ENCODE data around the gene DTX3. TPM values are rescaled to one million over a fixed set of nuclear protein-coding genes. Genes with fewer than 3 reads are reported as not detected.
A peak's percentile ranks its signal among the peaks of the same experiment; 100 is the strongest.

Gene DTX3
- total RNA-seq, 1 donor from 2014 or later: 43.7 TPM

DNA sequence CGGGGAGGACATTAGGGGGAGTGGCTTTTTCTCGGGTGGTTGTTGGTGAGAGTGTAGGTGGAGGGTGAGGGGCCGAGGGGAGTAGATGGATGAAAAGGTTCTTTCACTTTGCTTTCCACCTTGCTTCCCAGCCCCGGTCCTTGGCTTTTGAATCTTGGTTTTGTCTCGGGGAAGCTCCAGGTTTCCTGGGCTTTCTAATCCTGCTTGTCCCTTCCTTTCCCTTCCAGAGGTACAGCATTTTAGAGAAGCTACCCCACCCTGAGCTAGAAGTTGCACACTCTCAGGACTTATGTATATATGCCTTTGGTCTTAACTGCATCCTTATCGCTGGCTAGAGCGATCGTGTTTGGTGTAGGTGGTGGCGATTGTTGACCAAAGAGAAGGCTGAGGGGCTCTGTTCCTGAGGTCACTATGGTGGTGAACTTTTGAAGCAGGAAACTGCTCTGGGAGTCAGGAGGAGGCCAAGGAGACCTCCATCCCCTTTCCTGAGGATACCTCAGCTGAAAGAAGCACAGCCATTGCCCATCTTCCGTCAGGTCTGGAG is 12.8 kb upstream of the DTX3 start:
- peak overlapping the region; percentile 83 for H3K27ac Mint-ChIP-seq (ENCODE audit: unreplicated experiment)
- no peak for DNase-seq (ENCODE audit: low spot score)
- TF ChIP-seq, protein P1, sequence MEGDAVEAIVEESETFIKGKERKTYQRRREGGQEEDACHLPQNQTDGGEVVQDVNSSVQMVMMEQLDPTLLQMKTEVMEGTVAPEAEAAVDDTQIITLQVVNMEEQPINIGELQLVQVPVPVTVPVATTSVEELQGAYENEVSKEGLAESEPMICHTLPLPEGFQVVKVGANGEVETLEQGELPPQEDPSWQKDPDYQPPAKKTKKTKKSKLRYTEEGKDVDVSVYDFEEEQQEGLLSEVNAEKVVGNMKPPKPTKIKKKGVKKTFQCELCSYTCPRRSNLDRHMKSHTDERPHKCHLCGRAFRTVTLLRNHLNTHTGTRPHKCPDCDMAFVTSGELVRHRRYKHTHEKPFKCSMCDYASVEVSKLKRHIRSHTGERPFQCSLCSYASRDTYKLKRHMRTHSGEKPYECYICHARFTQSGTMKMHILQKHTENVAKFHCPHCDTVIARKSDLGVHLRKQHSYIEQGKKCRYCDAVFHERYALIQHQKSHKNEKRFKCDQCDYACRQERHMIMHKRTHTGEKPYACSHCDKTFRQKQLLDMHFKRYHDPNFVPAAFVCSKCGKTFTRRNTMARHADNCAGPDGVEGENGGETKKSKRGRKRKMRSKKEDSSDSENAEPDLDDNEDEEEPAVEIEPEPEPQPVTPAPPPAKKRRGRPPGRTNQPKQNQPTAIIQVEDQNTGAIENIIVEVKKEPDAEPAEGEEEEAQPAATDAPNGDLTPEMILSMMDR (IDR thresholded peaks at IDR 0.05; ENCODE audit: unreplicated experiment): no peak
- peaks cover 18% of the 10 kb centered on the region for H3K4me1 Mint-ChIP-seq (ENCODE audit: unreplicated experiment)
- H3K9me3 Mint-ChIP-seq (ENCODE audit: unreplicated experiment): no peaks in the 10 kb centered on the region
- peak overlapping the region; percentile 95 for H3K4me3 Mint-ChIP-seq (ENCODE audit: unreplicated experiment)
- H3K27me3 Mint-ChIP-seq (ENCODE audit: unreplicated experiment): peaks cover 11% of the 10 kb centered on the region
- peaks cover 13% of the 10 kb centered on the region for H3K36me3 Mint-ChIP-seq (ENCODE audit: low read depth, unreplicated experiment)

DNA sequence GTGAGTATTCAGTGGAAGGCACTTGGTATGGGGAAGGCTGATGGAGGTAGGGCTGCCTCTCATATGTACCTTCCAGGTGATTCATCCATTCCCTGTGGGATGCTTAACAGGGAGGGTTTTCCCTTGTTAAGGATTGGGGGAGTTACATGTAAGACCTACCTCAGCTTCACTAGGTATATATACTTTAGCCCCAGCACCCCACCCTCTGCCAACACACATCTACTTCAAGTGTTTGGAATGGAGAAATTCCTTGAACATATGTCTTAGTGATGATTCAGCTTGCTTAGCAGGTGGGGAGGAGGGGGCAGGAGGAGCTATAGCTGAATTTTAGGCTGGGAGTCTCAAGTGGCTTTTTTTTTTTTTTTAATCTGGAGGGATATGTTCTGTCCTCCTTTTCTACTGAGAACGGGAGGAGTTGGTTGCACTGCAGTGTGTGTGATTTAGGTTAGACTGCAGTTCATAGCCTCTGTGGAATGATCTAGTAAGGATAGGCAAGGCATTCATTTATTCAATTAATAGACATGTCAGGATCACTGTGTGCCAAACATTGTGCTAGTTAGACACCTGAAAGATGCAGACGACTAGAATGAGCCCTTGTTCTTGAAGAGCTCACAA is 12.0 kb upstream of the DTX3 start:
- peaks cover 18% of the 10 kb centered on the region for H3K4me1 Mint-ChIP-seq (ENCODE audit: unreplicated experiment)

DNA sequence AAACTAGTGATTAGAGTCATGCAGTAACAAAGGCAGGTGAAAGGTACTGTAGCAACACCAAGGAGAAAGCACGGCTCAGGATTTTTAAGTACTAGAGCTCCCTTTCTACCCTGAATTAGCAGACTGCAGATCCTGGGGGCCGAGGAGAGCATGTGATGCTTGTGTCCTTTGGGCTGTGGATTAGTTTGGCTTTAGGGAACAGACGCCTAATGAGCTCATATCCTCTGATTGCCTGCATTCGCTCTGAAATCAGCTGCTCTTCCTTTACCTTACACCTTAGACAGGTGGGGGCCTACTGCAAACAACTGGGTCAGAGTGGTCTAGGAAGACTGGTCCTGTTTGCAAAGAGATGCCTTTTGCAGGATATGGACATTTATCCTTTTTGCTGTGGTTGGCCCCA is 11.4 kb upstream of the DTX3 start:
- TF ChIP-seq, protein P1 (IDR thresholded peaks at IDR 0.05; ENCODE audit: unreplicated experiment): no peak
- Mint-ChIP-seq H3K36me3 (ENCODE audit: low read depth, unreplicated experiment) (peaks cover 20% of the 10 kb centered on the region), H3K27ac (ENCODE audit: unreplicated experiment) (no peak overlapping the region), H3K4me1 (ENCODE audit: unreplicated experiment) (peaks cover 18% of the 10 kb centered on the region), H3K4me3 (ENCODE audit: unreplicated experiment) (no peak overlapping the region), H3K9me3 (ENCODE audit: unreplicated experiment) (no peaks in the 10 kb centered on the region), H3K27me3 (ENCODE audit: unreplicated experiment) (peaks cover 11% of the 10 kb centered on the region)
- no peak for DNase-seq (ENCODE audit: low spot score)

More for the DNA sequence above, 12.0 kb upstream of the DTX3 start:
- peaks cover 11% of the 10 kb centered on the region for H3K27me3 Mint-ChIP-seq (ENCODE audit: unreplicated experiment)
- H3K9me3 Mint-ChIP-seq (ENCODE audit: unreplicated experiment): no peaks in the 10 kb centered on the region
- TF ChIP-seq, protein P1 (IDR thresholded peaks at IDR 0.05; ENCODE audit: unreplicated experiment): no peak
- H3K27ac Mint-ChIP-seq (ENCODE audit: unreplicated experiment): no peak overlapping the region
- H3K36me3 Mint-ChIP-seq (ENCODE audit: low read depth, unreplicated experiment): peaks cover 18% of the 10 kb centered on the region
- peak overlapping the region; percentile 95 for H3K4me3 Mint-ChIP-seq (ENCODE audit: unreplicated experiment)
- DNase-seq (ENCODE audit: low spot score): no peak

DNA sequence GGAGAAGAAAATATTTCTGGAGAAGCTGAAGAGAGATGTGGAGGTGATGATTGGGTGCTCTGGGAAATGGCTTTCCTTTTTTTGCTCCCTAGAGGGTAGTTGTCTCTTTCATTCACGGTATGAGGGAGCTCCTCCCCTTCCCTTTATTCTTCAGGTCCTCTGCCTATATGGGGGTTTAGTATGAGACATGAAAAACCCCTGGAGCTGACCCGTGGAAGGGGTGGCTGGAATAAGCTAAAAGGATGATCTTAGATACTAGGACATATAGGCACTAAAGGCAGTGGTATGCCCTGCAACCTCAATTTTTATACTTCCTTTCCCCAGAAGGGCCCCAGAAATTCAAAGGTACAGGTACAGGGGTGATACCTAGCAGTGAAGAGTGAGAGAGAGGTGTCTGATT is 4.2 kb upstream of the DTX3 start:
- Mint-ChIP-seq H3K27me3 (ENCODE audit: unreplicated experiment) (peaks cover 9% of the 10 kb centered on the region), H3K27ac (ENCODE audit: unreplicated experiment) (no peak overlapping the region), H3K4me1 (ENCODE audit: unreplicated experiment) (peaks cover 15% of the 10 kb centered on the region), H3K36me3 (ENCODE audit: low read depth, unreplicated experiment) (peaks cover 53% of the 10 kb centered on the region), H3K4me3 (ENCODE audit: unreplicated experiment) (no peak overlapping the region), H3K9me3 (ENCODE audit: unreplicated experiment) (no peaks in the 10 kb centered on the region)
- DNase-seq (ENCODE audit: low spot score): no peak
- TF ChIP-seq, protein P1 (IDR thresholded peaks at IDR 0.05; ENCODE audit: unreplicated experiment): no peak

DNA sequence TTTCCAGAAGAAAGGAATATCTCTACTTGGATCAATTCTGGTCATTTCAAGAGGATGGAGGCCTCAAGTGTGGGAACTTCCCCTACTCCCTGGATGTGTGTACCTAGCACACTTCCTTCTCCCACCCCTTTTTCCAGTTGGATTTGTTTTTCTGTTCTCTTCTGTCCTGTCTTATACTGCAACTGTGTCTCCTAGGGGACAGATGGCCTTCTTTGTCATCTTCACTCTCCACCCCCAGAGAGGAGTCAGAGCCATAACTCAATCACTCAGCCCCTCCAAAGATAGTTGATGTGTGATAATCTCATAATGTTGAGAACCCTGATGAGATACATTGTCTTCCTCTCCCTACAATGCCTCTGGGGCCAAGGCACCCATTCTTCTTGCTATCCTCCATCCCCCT is 2.1 kb upstream of the DTX3 start:
- H3K9me3 Mint-ChIP-seq (ENCODE audit: unreplicated experiment): no peaks in the 10 kb centered on the region
- peaks cover 12% of the 10 kb centered on the region for H3K27me3 Mint-ChIP-seq (ENCODE audit: unreplicated experiment)
- H3K27ac Mint-ChIP-seq (ENCODE audit: unreplicated experiment): no peak overlapping the region
- TF ChIP-seq, protein P1 (IDR thresholded peaks at IDR 0.05; ENCODE audit: unreplicated experiment): no peak
- DNase-seq (ENCODE audit: low spot score): no peak
- peak overlapping the region; percentile 37 for H3K4me3 Mint-ChIP-seq (ENCODE audit: unreplicated experiment)
- H3K4me1 Mint-ChIP-seq (ENCODE audit: unreplicated experiment): peaks cover 20% of the 10 kb centered on the region
- peaks cover 47% of the 10 kb centered on the region for H3K36me3 Mint-ChIP-seq (ENCODE audit: low read depth, unreplicated experiment)
